HEK293 (cell line): ENCODE results near the gene CNGB1.
A peak's percentile ranks its signal among the peaks of the same experiment; 100 is the strongest.

ENCODE experiments used
- CTCF ChIA-PET: fragments of 350-600 bp; formaldehyde crosslinking; extraction: SDS; loops from one replicate; lab custom pipeline; 2021; ENCODE audit warnings: antibody characterized with exemption; lab: Yijun Ruan, JAX
- POLR2A ChIA-PET: fragments of 300-600 bp; formaldehyde crosslinking; extraction: SDS; loops from one replicate; lab custom pipeline; 2020; ENCODE audit warnings: antibody characterized with exemption, inconsistent platforms; lab: Yijun Ruan, JAX
- H3K27ac ChIP-seq: fragments of 200-500 bp; sonication (Bioruptor generic); 2 replicates; pipeline ENCODE4 v1.5.1; 2014; ENCODE audit warnings: low read depth, low read length, control low read depth, inconsistent platforms; ENCODE audit errors: extremely low read depth
- H3K36me3 ChIP-seq, 2 experiments: fragments of 200-500 bp in 1 of 2; sonication (Bioruptor generic) in 1 of 2; 1 replicate in 1 of 2; 2 replicates in 1 of 2; pipeline ENCODE4 v1.5.1; 2014 to 2017; ENCODE audit warnings: inconsistent platforms in 2 of 2, low read length in 2 of 2; ENCODE audit not compliant: control insufficient read depth in 2 of 2, insufficient read depth in 1 of 2
- H3K4me1 ChIP-seq: fragments of 200-500 bp; sonication (Bioruptor generic); 2 replicates; pipeline ENCODE4 v1.5.1; 2014; ENCODE audit warnings: mild to moderate bottlenecking, low read length, inconsistent platforms; ENCODE audit not compliant: control insufficient read depth, insufficient read depth
- H3K4me3 ChIP-seq: 2 replicates; pipeline ENCODE4 v1.5.1; 2011; ENCODE audit warnings: low read depth, mild to moderate bottlenecking, control low read depth, low read length, moderate library complexity
- H3K9me3 ChIP-seq: fragments of 200-500 bp; sonication (Bioruptor generic); 2 replicates; pipeline ENCODE4 v1.5.1; 2014; ENCODE audit warnings: low read depth, low read length, inconsistent platforms; ENCODE audit not compliant: control insufficient read depth, insufficient read depth
- GLI4 ChIP-seq: fragments of 450-650 bp; formaldehyde crosslinking; IDR thresholded peaks from 2 replicates; pipeline ENCODE4 v1.5.1; 2016; ENCODE audit warnings: missing biosample characterization, missing genetic modification characterization
- GLIS2 ChIP-seq: fragments of 450-650 bp; formaldehyde crosslinking; IDR thresholded peaks from 2 replicates; pipeline ENCODE4 v1.5.1; 2016; ENCODE audit warnings: missing biosample characterization, missing genetic modification characterization
- HOXC10 ChIP-seq: sonication (generic); formaldehyde crosslinking; IDR thresholded peaks from 2 replicates; pipeline ENCODE4 v1.8.1; 2023; ENCODE audit warnings: mild to moderate bottlenecking, missing genetic modification reagents
- KLF8 ChIP-seq: fragments of 450-650 bp; formaldehyde crosslinking; IDR thresholded peaks from 2 replicates; pipeline ENCODE4 v1.5.1; 2016; ENCODE audit warnings: missing biosample characterization, missing genetic modification characterization
- SALL2 ChIP-seq: fragments of 450-650 bp; formaldehyde crosslinking; IDR thresholded peaks from 2 replicates; pipeline ENCODE4 v1.5.0; 2017; ENCODE audit warnings: missing biosample characterization, mild to moderate bottlenecking, missing genetic modification characterization, borderline replicate concordance
- SETDB1 ChIP-seq: IDR thresholded peaks from one replicate; pipeline ENCODE4 v1.6.1; 2017; ENCODE audit warnings: mild to moderate bottlenecking, low read length, moderate library complexity, mixed read lengths; ENCODE audit not compliant: insufficient read length
- TCF7L2 ChIP-seq: IDR thresholded peaks from 2 replicates; pipeline ENCODE4 v1.6.1; 2011; ENCODE audit warnings: low read depth, mild to moderate bottlenecking, inconsistent platforms, low read length, moderate library complexity, borderline replicate concordance
- ZBTB17 ChIP-seq: fragments of 450-650 bp; formaldehyde crosslinking; IDR thresholded peaks from 2 replicates; pipeline ENCODE4 v1.5.1; 2016; ENCODE audit warnings: missing biosample characterization, missing genetic modification characterization
- ZFHX2 ChIP-seq: fragments of 450-650 bp; formaldehyde crosslinking; conservative IDR thresholded peaks from 2 replicates; pipeline ENCODE4 v1.5.1; 2016; ENCODE audit warnings: missing biosample characterization, missing genetic modification characterization
- ZFP37 ChIP-seq: fragments of 450-650 bp; formaldehyde crosslinking; IDR thresholded peaks from 2 replicates; pipeline ENCODE4 v1.5.1; 2016; ENCODE audit warnings: missing biosample characterization, missing genetic modification characterization
- ZFP69B ChIP-seq: fragments of 450-650 bp; formaldehyde crosslinking; IDR thresholded peaks from 2 replicates; pipeline ENCODE4 v1.5.1; 2016; ENCODE audit warnings: missing biosample characterization, missing genetic modification characterization
- ZIC2 ChIP-seq: fragments of 450-650 bp; formaldehyde crosslinking; IDR thresholded peaks from 2 replicates; pipeline ENCODE4 v1.5.1; 2016; ENCODE audit warnings: missing biosample characterization, missing genetic modification characterization
- ZNF112 ChIP-seq: fragments of 450-650 bp; formaldehyde crosslinking; IDR thresholded peaks from 2 replicates; pipeline ENCODE4 v1.5.0; 2017; ENCODE audit warnings: missing biosample characterization, missing genetic modification characterization
- ZNF133 ChIP-seq: fragments of 450-650 bp; formaldehyde crosslinking; IDR thresholded peaks from 2 replicates; pipeline ENCODE4 v1.5.1; 2016; ENCODE audit warnings: missing biosample characterization, missing genetic modification characterization
- ZNF146 ChIP-seq: fragments of 450-650 bp; formaldehyde crosslinking; IDR thresholded peaks from 2 replicates; pipeline ENCODE4 v1.5.1; 2016; ENCODE audit warnings: missing biosample characterization, missing genetic modification characterization
- ZNF184 ChIP-seq: fragments of 450-650 bp; IDR thresholded peaks from 2 replicates; pipeline ENCODE4 v1.5.1; 2018; ENCODE audit warnings: missing biosample characterization, mild to moderate bottlenecking, missing genetic modification characterization
- ZNF221 ChIP-seq: fragments of 450-650 bp; formaldehyde crosslinking; IDR thresholded peaks from 2 replicates; pipeline ENCODE4 v1.5.1; 2017; ENCODE audit warnings: missing biosample characterization, missing genetic modification characterization, borderline replicate concordance
- ZNF23 ChIP-seq: fragments of 450-650 bp; formaldehyde crosslinking; IDR thresholded peaks from 2 replicates; pipeline ENCODE4 v1.5.1; 2016; ENCODE audit warnings: missing biosample characterization, missing genetic modification characterization, borderline replicate concordance
- ZNF24 ChIP-seq: fragments of 450-650 bp; formaldehyde crosslinking; IDR thresholded peaks from 2 replicates; pipeline ENCODE4 v1.5.1; 2016; ENCODE audit warnings: missing biosample characterization, missing genetic modification characterization
- ZNF292 ChIP-seq: fragments of 450-650 bp; formaldehyde crosslinking; IDR thresholded peaks from 2 replicates; pipeline ENCODE4 v1.5.1; 2016; ENCODE audit warnings: low read depth, missing biosample characterization, missing genetic modification characterization, borderline replicate concordance
- ZNF404 ChIP-seq: fragments of 450-650 bp; formaldehyde crosslinking; IDR thresholded peaks from 2 replicates; pipeline ENCODE4 v1.5.1; 2017; ENCODE audit warnings: missing biosample characterization, missing genetic modification characterization
- ZNF433 ChIP-seq: fragments of 450-650 bp; formaldehyde crosslinking; IDR thresholded peaks from 2 replicates; pipeline ENCODE4 v1.5.1; 2016; ENCODE audit warnings: missing biosample characterization, missing genetic modification characterization, low read depth
- ZNF48 ChIP-seq: fragments of 450-650 bp; formaldehyde crosslinking; IDR thresholded peaks from 2 replicates; pipeline ENCODE4 v1.5.1; 2016; ENCODE audit warnings: missing biosample characterization, missing genetic modification characterization
- ZNF510 ChIP-seq: fragments of 450-650 bp; formaldehyde crosslinking; IDR thresholded peaks from 2 replicates; pipeline ENCODE4 v1.5.1; 2018; ENCODE audit warnings: mild to moderate bottlenecking, missing genetic modification characterization, missing biosample characterization; ENCODE audit not compliant: insufficient replicate concordance
- ZNF514 ChIP-seq: fragments of 450-650 bp; formaldehyde crosslinking; IDR thresholded peaks from 2 replicates; pipeline ENCODE4 v1.5.1; 2016; ENCODE audit warnings: missing biosample characterization, missing genetic modification characterization
- ZNF548 ChIP-seq: fragments of 450-650 bp; formaldehyde crosslinking; IDR thresholded peaks from 2 replicates; pipeline ENCODE4 v1.5.1; 2016; ENCODE audit warnings: missing biosample characterization, missing genetic modification characterization
- ZNF600 ChIP-seq: fragments of 450-650 bp; formaldehyde crosslinking; IDR thresholded peaks from 2 replicates; pipeline ENCODE4 v1.5.1; 2016; ENCODE audit warnings: missing biosample characterization, missing genetic modification characterization
- ZNF624 ChIP-seq: fragments of 450-650 bp; formaldehyde crosslinking; IDR thresholded peaks from 2 replicates; pipeline ENCODE4 v1.5.1; 2017; ENCODE audit warnings: missing biosample characterization, missing genetic modification characterization
- ZNF654 ChIP-seq: fragments of 450-650 bp; formaldehyde crosslinking; IDR thresholded peaks from 2 replicates; pipeline ENCODE4 v1.5.1; 2016; ENCODE audit warnings: low read depth, missing biosample characterization, missing genetic modification characterization
- ZNF843 ChIP-seq: fragments of 450-650 bp; formaldehyde crosslinking; IDR thresholded peaks from 2 replicates; pipeline ENCODE4 v1.5.1; 2016; ENCODE audit warnings: missing biosample characterization, missing genetic modification characterization
- TF ChIP-seq, protein P1 (sequence below): fragments of 450-650 bp; formaldehyde crosslinking; IDR thresholded peaks from 2 replicates; pipeline ENCODE4 v1.5.1; 2016; ENCODE audit warnings: missing biosample characterization, missing genetic modification characterization
- TF ChIP-seq, protein P2 (sequence below): fragments of 450-650 bp; formaldehyde crosslinking; IDR thresholded peaks from 2 replicates; pipeline ENCODE4 v1.5.1; 2016; ENCODE audit warnings: missing biosample characterization, missing genetic modification characterization

CNGB1 gene

DNA sequence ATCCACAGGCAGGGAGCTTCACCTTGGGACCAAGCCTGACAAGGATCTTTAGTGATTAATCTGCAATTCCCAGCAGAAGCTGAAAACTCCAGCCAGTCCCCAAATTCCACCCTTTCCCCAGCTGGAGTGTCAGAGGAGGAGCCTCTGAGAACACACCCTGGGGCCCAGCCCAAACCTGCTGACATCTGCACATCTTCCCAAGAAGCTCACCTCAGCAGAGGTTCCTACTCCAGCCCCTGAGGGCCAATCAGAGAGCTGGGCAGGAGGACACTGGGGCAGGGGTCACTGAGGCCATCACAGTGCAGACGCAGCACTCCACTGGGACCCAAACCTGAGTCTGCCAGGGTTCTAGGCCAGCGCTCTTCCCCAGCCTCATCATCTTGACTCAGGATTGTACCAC, 44.9 kb downstream of the CNGB1 start (continued):
- TF ChIP-seq TCF7L2 = no peak
- no peak for TF ChIP-seq ZNF510 (tag by site-specific recombination)
- no peak for TF ChIP-seq ZNF292 (tag by site-specific recombination)
- no peak for TF ChIP-seq SETDB1
- TF ChIP-seq ZNF843 (tag by site-specific recombination) = no peak
- TF ChIP-seq GLIS2 (tag by site-specific recombination) = no peak
- TF ChIP-seq ZNF624 (tag by site-specific recombination) = no peak
- TF ChIP-seq ZNF433 (tag by site-specific recombination) = no peak
- TF ChIP-seq ZNF600 = no peak
- TF ChIP-seq ZNF404 (tag by site-specific recombination) = no peak
- no peak for TF ChIP-seq HOXC10 (CRISPR knock-in tag)

DNA sequence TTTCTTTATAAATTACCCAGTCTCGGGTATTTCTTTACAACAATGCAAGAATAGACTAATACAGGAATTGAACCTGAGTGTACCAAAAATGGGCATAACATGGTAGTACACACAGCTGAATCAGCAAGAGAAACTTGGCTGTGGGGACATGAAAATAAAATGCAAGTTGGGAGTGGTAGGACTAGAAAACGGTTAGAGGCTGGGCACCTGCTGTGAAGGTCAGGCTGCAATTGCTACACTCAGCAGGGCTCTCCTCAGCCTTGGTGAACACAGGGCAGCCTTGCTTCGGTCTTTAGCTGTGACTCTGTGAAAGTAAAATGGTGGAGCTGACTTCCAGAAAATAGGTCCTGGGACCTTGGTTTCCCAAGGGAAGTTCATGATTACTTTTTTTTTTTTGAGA, 45.6 kb downstream of the CNGB1 start:
- Histone ChIP-seq H3K4me3 (no peak overlapping the region), H3K36me3 (no peaks in the 10 kb centered on the region), H3K9me3 (no peaks in the 10 kb centered on the region), H3K4me1 (no peaks in the 10 kb centered on the region), H3K27ac (no peak overlapping the region)
- TF ChIP-seq ZNF514 (no peak), ZFP69B (tag by site-specific recombination) (no peak), SALL2 (tag by site-specific recombination) (no peak), ZIC2 (tag by site-specific recombination) (0 out of 2 replicates have a peak, but pooled peaks have one; percentile 25), KLF8 (no peak)
- ChIA-PET POLR2A (no interaction called here), CTCF (interaction anchor here (0.5 to 1.0 kb wide), 4 partner anchors 8 to 196 kb away, joined by 3 to 4 read pairs (median 3); no protein-coding TSS in a partner anchor)

DNA sequence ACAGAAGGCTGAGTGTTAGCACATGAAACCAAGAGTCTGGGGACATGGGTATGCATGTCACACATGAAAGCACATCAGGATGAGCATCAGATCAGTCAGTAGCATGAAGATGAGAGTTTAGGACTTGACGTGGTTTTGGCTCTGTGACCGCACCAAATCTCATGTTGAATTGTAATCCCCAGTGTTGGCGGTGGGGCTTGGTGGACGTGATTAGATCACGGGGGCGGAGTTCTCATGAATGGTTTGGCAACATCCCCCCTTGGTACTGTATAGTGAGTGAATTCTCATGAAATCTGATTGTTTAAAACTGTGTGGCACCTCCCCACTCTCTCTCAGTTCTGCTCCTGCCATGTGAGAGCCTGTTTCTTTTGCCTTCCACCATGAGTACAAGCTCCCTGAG, 46.4 kb downstream of the CNGB1 start:
- Histone ChIP-seq H3K9me3 (no peaks in the 10 kb centered on the region), H3K4me3 (no peak overlapping the region), H3K4me1 (no peaks in the 10 kb centered on the region), H3K36me3 (no peaks in the 10 kb centered on the region), H3K27ac (no peak overlapping the region)
- ChIA-PET CTCF (interaction anchor here (0.7 kb wide), 1 partner anchor 9 kb away, joined by 3 read pairs; no protein-coding TSS in a partner anchor), POLR2A (no interaction called here)
- TF ChIP-seq ZNF24 = no peak
- no peak for TF ChIP-seq ZFHX2 (tag by site-specific recombination)
- no peak for TF ChIP-seq ZNF48 (tag by site-specific recombination)
- TF ChIP-seq ZNF548 (tag by site-specific recombination) = no peak
- TF ChIP-seq, all 188 proteins: peak for 0

DNA sequence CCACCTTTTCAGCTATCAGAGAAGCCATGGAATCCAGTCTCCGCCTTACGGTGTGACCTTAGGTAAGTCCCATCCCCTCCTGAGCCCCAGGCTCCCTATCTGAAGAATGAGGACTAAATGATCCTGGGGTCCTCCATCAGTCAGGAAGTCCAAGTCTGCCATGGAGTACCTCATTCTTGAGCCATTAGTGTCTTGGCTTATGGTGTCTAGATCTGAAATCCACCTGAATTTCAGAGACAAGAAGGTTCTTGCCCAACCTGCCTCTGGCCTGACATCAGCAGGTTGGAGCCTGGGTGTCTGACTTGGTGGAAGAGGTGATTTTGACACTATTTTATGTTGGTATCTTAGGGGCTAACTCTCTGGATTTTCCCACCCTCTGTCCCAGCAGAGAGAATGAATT, 47.1 kb downstream of the CNGB1 start:
- ChIA-PET POLR2A (no interaction called here), CTCF (no interaction called here)
- no peak overlapping the region for H3K4me3 ChIP-seq
- H3K9me3 ChIP-seq = no peaks in the 10 kb centered on the region
- H3K4me1 ChIP-seq = no peaks in the 10 kb centered on the region
- no peaks in the 10 kb centered on the region for H3K36me3 ChIP-seq
- H3K27ac ChIP-seq = no peak overlapping the region
- TF ChIP-seq ZFP37 (tag by site-specific recombination) (no peak), ZNF843 (tag by site-specific recombination) (no peak), ZBTB17 (tag by site-specific recombination) (no peak), ZNF146 (no peak), ZNF133 (no peak), ZNF184 (tag by site-specific recombination) (no peak), ZNF221 (no peak), ZNF654 (no peak), GLI4 (tag by site-specific recombination) (no peak), ZNF112 (tag by site-specific recombination) (no peak), ZNF23 (tag by site-specific recombination) (no peak)
- TF ChIP-seq, protein P1, sequence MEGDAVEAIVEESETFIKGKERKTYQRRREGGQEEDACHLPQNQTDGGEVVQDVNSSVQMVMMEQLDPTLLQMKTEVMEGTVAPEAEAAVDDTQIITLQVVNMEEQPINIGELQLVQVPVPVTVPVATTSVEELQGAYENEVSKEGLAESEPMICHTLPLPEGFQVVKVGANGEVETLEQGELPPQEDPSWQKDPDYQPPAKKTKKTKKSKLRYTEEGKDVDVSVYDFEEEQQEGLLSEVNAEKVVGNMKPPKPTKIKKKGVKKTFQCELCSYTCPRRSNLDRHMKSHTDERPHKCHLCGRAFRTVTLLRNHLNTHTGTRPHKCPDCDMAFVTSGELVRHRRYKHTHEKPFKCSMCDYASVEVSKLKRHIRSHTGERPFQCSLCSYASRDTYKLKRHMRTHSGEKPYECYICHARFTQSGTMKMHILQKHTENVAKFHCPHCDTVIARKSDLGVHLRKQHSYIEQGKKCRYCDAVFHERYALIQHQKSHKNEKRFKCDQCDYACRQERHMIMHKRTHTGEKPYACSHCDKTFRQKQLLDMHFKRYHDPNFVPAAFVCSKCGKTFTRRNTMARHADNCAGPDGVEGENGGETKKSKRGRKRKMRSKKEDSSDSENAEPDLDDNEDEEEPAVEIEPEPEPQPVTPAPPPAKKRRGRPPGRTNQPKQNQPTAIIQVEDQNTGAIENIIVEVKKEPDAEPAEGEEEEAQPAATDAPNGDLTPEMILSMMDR (tag by site-specific recombination) = no peak
- TF ChIP-seq, protein P2, sequence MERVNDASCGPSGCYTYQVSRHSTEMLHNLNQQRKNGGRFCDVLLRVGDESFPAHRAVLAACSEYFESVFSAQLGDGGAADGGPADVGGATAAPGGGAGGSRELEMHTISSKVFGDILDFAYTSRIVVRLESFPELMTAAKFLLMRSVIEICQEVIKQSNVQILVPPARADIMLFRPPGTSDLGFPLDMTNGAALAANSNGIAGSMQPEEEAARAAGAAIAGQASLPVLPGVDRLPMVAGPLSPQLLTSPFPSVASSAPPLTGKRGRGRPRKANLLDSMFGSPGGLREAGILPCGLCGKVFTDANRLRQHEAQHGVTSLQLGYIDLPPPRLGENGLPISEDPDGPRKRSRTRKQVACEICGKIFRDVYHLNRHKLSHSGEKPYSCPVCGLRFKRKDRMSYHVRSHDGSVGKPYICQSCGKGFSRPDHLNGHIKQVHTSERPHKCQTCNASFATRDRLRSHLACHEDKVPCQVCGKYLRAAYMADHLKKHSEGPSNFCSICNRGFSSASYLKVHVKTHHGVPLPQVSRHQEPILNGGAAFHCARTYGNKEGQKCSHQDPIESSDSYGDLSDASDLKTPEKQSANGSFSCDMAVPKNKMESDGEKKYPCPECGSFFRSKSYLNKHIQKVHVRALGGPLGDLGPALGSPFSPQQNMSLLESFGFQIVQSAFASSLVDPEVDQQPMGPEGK (tag by site-specific recombination) = no peak
